CD4-positive, alpha-beta T cell treated with Interleukin-1 beta for 1 hour (primary cell): ENCODE results near the gene MIF.
"Not testable (repeated sequence)": the region's sequence is repeated elsewhere in the genome, so short reads cannot be mapped to it uniquely, and the experiment has no call there.

Experiments used
- DNase-seq, 2 donors: peaks; one replicate each; pipeline ENCODE4 v3.0.0-alpha.2; 2020 to 2022

MIF gene

GRCh38 chr22:23903328-23903971 is 9.3 kb downstream of the MIF start:
- DNase-seq = no peak

- no peak for DNase-seq
Measured at GRCh38 chr22:23904573-23905254, 10.5 kb downstream of the MIF start.

- no peak for DNase-seq
Measured at GRCh38 chr22:23906641-23907040, 12.5 kb downstream of the MIF start.

- DNase-seq = not testable (repeated sequence)
Measured at GRCh38 chr22:23907423-23907822, 13.2 kb downstream of the MIF start.

GRCh38 chr22:23908587-23909205 is 14.5 kb downstream of the MIF start:
- DNase-seq = no peak

GRCh38 chr22:23909296-23909898 is 15.2 kb downstream of the MIF start:
- DNase-seq = no peak

- DNase-seq = no peak
Measured at GRCh38 chr22:23910496-23911190, 16.5 kb downstream of the MIF start.

- no peak for DNase-seq
Measured at GRCh38 chr22:23911318-23911980, 17.3 kb downstream of the MIF start.

GRCh38 chr22:23912293-23912903 is 18.2 kb downstream of the MIF start:
- DNase-seq = no peak

GRCh38 chr22:23913306-23913660 is 19.1 kb downstream of the MIF start:
- no peak for DNase-seq

GRCh38 chr22:23913661-23914353 is 19.6 kb downstream of the MIF start:
- peak; percentile 98 to 99 for DNase-seq

GRCh38 chr22:23915290-23915689 is 21.1 kb downstream of the MIF start:
- DNase-seq = no peak

GRCh38 chr22:23920267-23920611 is 26.1 kb downstream of the MIF start:
- not testable (repeated sequence) for DNase-seq

- DNase-seq = not testable (repeated sequence)
Measured at GRCh38 chr22:23921586-23922201, 27.5 kb downstream of the MIF start.

GRCh38 chr22:23922921-23923320 is 28.7 kb downstream of the MIF start:
- no peak for DNase-seq

GRCh38 chr22:23925020-23925606 is 30.9 kb downstream of the MIF start:
- DNase-seq = no peak

GRCh38 chr22:23926561-23926960 is 32.4 kb downstream of the MIF start:
- DNase-seq = no peak

GRCh38 chr22:23938328-23939016 is 44.3 kb downstream of the MIF start:
- no peak for DNase-seq

GRCh38 chr22:23939017-23939357 is 44.8 kb downstream of the MIF start:
- no peak for DNase-seq

GRCh38 chr22:23940166-23940565 is 46.0 kb downstream of the MIF start:
- DNase-seq = not testable (repeated sequence)
